MM.1S (cell line): ENCODE results near the gene CCDC134.

Source experiments
- CTCF ChIP-seq: fragments of 300-600 bp; sonication (generic); IDR thresholded peaks from 2 replicates; pipeline ENCODE4 v1.5.1; 2016; ENCODE audit warnings: antibody characterized with exemption, low read length, mixed read lengths
- EZH2phosphoT487 ChIP-seq: fragments of 300-600 bp; sonication (generic); IDR thresholded peaks from 2 replicates; pipeline ENCODE4 v1.6.1; 2018; ENCODE audit warnings: antibody characterized with exemption, low read length

DNA sequence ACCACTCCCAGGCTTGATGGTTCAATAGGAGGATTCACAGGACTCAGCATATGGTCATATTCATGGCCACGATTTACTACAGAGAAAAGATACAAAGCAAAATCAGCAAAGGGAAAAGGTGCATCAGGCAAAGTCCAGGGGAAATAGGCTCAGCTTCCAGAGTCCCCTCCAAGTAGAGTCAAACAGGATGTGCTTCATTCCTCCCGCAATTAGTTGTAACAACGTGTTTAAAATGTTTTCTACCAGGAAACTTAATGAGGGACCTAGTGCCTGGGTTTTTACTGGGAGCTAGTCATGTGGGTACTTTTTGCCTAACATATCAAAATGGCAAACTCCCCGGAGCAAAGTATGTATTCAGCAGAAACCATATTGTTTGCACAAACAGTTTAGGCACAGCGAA is 17.5 kb downstream of the CCDC134 start:
- no peak for TF ChIP-seq CTCF
- TF ChIP-seq EZH2phosphoT487, result no peak
